Measurements from ENCODE around the gene EPHB4. TPM values are rescaled to one million over a fixed set of nuclear protein-coding genes. Genes with fewer than 3 reads are reported as not detected.
A peak's percentile ranks its signal among the peaks of the same experiment; 100 is the strongest.

EPHB4 gene
- total RNA-seq, 1 experiment from 2014 or later, result 120 TPM

GRCh38 chr7:100826514-100827329 lies 601 bp downstream of the EPHB4 start (continued):
- TF ChIP-seq ZNF281 (CRISPR knock-in tag; IDR thresholded peaks at IDR 0.05) (no peak), TEAD1 (CRISPR knock-in tag; IDR thresholded peaks at IDR 0.05) (no peak)

GRCh38 chr7:100825751-100826513 lies 1.4 kb downstream of the EPHB4 start:
- Mint-ChIP-seq H3K36me3 (peaks cover 25% of the 10 kb centered on the region), H3K27ac (peak overlapping the region; percentile 80), H3K27me3 (ENCODE audit: low read depth) (no peaks in the 10 kb centered on the region), H3K4me3 (peak overlapping the region; percentile 98), H3K9me3 (no peaks in the 10 kb centered on the region), H3K4me1 (peaks cover 28% of the 10 kb centered on the region)
- CTCF ChIA-PET, result interaction anchor here (0.6 to 5.8 kb wide), 9 partner anchors 8 to 120 kb away, joined by 3 to 96 read pairs (median 4); partner anchors contain the start of genes POP7, SLC12A9 and SRRT
- DNase-seq (ENCODE audit: low spot score), result no peak
- no peak for ATAC-seq
- POLR2A ChIA-PET, result no interaction called here
- TF ChIP-seq FOXP4 (CRISPR knock-in tag; IDR thresholded peaks at IDR 0.05), result no peak
- TF ChIP-seq AFF4 (CRISPR knock-in tag; IDR thresholded peaks at IDR 0.05; ENCODE audit: borderline replicate concordance), result no peak
- no peak for TF ChIP-seq ETV6 (CRISPR knock-in tag; IDR thresholded peaks at IDR 0.05)
- TF ChIP-seq GTF2I (CRISPR knock-in tag; conservative IDR thresholded peaks at IDR 0.05), result no peak
- no peak for TF ChIP-seq NFYB (CRISPR knock-in tag; conservative IDR thresholded peaks at IDR 0.05; ENCODE audit: low read depth)
- no peak for TF ChIP-seq STAT6 (CRISPR knock-in tag; conservative IDR thresholded peaks at IDR 0.05; ENCODE audit: low read depth)
